WTC11 (cell line): Measurements from ENCODE around the gene CILP2.

ENCODE experiments used
- CTCF ChIP-seq: fragments of 200-600 bp; IDR thresholded peaks from 2 replicates; pipeline ENCODE4 v1.8.0; 2022; ENCODE audit warnings: antibody characterized with exemption
- FOXK1 ChIP-seq: sonication (generic); formaldehyde crosslinking; IDR thresholded peaks from 2 replicates; pipeline ENCODE4 v1.8.0; 2022; ENCODE audit warnings: mild to moderate bottlenecking, moderate library complexity, missing genetic modification reagents
- NR1H2 ChIP-seq: sonication (generic); formaldehyde crosslinking; IDR thresholded peaks from 2 replicates; pipeline ENCODE4 v1.9.0; 2021; ENCODE audit warnings: mild to moderate bottlenecking, moderate library complexity, missing genetic modification reagents

GRCh38 chr19:19527371-19527656 lies 10.8 kb upstream of the CILP2 start:
- TF ChIP-seq FOXK1 (CRISPR knock-in tag) = no peak
- no peak for TF ChIP-seq NR1H2 (CRISPR knock-in tag)
- no peak for TF ChIP-seq CTCF
